Measurements from ENCODE around the gene DCLRE1B. TPM values are rescaled to one million over a fixed set of nuclear protein-coding genes. Genes with fewer than 3 reads are reported as not detected.

DCLRE1B gene
- polyA plus RNA-seq, 1 experiment, result 4.5 TPM

DNA sequence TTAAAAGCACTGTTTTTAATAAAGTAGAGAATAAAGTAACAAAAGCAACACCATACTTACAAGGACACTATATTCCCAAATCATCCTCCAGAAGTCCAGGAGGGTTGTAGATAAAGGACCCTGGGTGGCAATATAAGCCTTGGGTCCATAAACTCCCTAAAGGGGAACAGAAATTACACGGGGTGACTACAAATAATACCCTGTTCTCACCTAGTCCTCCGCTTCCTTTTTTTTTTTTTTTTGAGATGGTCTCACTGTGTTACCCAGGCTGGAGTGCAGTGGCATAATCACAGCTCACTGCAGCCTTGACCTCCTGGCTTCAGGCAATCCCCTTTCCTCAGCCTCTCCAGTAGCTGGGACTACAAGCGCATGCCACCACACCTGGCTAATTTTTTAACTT, 46.7 kb upstream of the DCLRE1B start:
- DNase-seq (ENCODE audit: low read depth), result no peak
- ChIA-PET POLR2A (no interaction called here), CTCF (interaction anchor here (0.6 kb wide), 1 partner anchor 36 kb away, joined by 3 read pairs; no protein-coding TSS in a partner anchor)
- TF ChIP-seq, protein P1, sequence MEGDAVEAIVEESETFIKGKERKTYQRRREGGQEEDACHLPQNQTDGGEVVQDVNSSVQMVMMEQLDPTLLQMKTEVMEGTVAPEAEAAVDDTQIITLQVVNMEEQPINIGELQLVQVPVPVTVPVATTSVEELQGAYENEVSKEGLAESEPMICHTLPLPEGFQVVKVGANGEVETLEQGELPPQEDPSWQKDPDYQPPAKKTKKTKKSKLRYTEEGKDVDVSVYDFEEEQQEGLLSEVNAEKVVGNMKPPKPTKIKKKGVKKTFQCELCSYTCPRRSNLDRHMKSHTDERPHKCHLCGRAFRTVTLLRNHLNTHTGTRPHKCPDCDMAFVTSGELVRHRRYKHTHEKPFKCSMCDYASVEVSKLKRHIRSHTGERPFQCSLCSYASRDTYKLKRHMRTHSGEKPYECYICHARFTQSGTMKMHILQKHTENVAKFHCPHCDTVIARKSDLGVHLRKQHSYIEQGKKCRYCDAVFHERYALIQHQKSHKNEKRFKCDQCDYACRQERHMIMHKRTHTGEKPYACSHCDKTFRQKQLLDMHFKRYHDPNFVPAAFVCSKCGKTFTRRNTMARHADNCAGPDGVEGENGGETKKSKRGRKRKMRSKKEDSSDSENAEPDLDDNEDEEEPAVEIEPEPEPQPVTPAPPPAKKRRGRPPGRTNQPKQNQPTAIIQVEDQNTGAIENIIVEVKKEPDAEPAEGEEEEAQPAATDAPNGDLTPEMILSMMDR (IDR thresholded peaks at IDR 0.05; ENCODE audit: insufficient read depth, low read depth, low read length), result no peak
- no peak overlapping the region for H3K4me3 ChIP-seq (ENCODE audit: low read depth, low read length)
- no peaks in the 10 kb centered on the region for H3K36me3 ChIP-seq (ENCODE audit: control insufficient read depth, insufficient read depth, low read length)
- no peaks in the 10 kb centered on the region for H3K27me3 ChIP-seq (ENCODE audit: control insufficient read depth, insufficient read depth, low read length)

DNA sequence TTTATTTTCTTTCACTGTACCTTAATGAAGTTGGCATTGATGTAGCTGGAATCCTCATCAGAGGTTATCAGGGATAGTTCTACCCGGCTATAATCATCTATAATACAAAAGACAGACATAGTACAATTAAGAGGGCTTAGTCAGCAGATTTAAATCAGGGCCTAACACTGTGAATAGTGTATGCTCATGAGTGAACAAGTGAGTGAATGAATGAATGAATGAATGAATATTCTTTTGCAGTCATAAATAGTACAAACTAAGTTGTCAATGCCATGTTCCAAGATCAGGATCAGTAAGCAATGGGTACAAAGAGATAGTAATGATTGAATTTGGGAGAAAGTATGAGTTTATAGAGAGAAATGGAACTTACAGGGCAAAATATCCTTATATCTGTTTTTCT, 46.1 kb upstream of the DCLRE1B start:
- TF ChIP-seq, protein P1 (IDR thresholded peaks at IDR 0.05; ENCODE audit: insufficient read depth, low read depth, low read length), result no peak
- no peak overlapping the region for H3K4me3 ChIP-seq (ENCODE audit: low read depth, low read length)
- ChIA-PET CTCF (interaction anchor here (1.0 kb wide), 1 partner anchor 119 kb away, joined by 3 read pairs; no protein-coding TSS in a partner anchor), POLR2A (no interaction called here)
- no peaks in the 10 kb centered on the region for H3K36me3 ChIP-seq (ENCODE audit: control insufficient read depth, insufficient read depth, low read length)
- DNase-seq (ENCODE audit: low read depth), result no peak
- no peaks in the 10 kb centered on the region for H3K27me3 ChIP-seq (ENCODE audit: control insufficient read depth, insufficient read depth, low read length)

DNA sequence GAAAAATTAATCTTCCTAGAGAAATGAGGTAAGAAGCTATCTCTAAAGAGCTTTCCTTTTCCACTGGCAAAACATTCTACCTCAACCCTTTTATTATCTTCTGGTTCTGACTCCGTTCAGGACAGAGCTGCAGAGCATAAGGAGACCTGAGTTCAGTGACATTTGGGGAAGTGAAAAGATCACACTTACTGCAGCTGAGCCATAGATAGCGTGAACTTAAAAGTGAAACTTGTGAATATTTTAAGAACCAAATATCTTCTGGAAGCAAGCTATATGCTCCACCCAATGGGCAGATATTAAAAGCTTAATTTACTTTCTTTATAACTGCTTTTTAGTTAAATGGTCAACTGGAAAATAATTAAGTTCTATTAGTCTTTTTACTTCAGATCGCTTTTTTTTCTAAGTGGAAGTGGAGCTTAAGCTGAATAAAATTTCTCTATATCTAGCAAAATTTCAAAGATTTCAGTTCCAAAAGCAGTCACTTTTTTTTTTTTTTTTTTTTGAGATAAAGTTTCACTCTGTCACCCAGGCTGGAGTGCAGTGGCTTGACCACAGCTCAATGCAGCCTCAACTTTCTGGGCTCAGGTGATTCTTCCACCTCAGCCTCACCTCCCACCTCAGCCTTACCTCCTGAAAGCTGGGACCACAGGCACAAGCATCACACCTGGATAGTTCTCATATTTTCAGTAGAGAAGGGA, 45.5 kb upstream of the DCLRE1B start:
- CTCF ChIA-PET, result interaction anchor here (0.6 to 1.8 kb wide), 3 partner anchors 10 to 1352 kb away, joined by 3 to 6 read pairs (median 3); no protein-coding TSS in a partner anchor
- Histone ChIP-seq H3K27me3 (ENCODE audit: control insufficient read depth, insufficient read depth, low read length) (no peaks in the 10 kb centered on the region), H3K4me3 (ENCODE audit: low read depth, low read length) (no peak overlapping the region), H3K36me3 (ENCODE audit: control insufficient read depth, insufficient read depth, low read length) (no peaks in the 10 kb centered on the region)
- POLR2A ChIA-PET, result interaction anchor here (0.6 kb wide), 3 partner anchors 120 to 903 kb away, joined by 3 to 6 read pairs (median 4); partner anchors contain the start of gene OLFML3
- TF ChIP-seq, protein P1 (IDR thresholded peaks at IDR 0.05; ENCODE audit: insufficient read depth, low read depth, low read length), result no peak
- no peak for DNase-seq (ENCODE audit: low read depth)

DNA sequence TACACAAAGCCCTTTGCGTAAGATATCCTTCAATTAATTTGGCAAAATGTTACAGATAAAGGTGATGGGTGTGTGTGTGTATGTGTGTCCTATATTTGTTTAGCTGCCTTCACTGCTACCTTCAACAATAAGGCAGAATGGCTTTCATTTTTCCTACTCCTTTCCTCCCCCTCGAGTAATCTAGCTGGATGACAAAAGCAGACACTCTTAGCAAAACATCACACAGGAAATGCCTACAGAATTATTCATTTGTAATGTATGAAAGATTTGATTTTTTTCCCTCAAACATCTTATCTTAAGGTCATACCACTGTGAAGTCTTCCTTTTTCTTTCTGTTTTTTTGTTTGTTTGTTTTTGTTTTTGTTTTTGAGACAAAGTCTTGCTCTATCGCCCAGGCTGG, 44.2 kb upstream of the DCLRE1B start:
- peak; percentile 30 for DNase-seq (ENCODE audit: low read depth)
- H3K4me3 ChIP-seq (ENCODE audit: low read depth, low read length), result no peak overlapping the region
- ChIA-PET POLR2A (interaction anchor here (0.6 kb wide), 1 partner anchor 57 kb away, joined by 4 read pairs; no protein-coding TSS in a partner anchor), CTCF (interaction anchor here (0.6 to 1.8 kb wide), 3 partner anchors 9 to 20 kb away, joined by 3 to 6 read pairs (median 3); no protein-coding TSS in a partner anchor)
- no peaks in the 10 kb centered on the region for H3K36me3 ChIP-seq (ENCODE audit: control insufficient read depth, insufficient read depth, low read length)
- H3K27me3 ChIP-seq (ENCODE audit: control insufficient read depth, insufficient read depth, low read length), result no peaks in the 10 kb centered on the region
- TF ChIP-seq, protein P1 (IDR thresholded peaks at IDR 0.05; ENCODE audit: insufficient read depth, low read depth, low read length), result no peak

DNA sequence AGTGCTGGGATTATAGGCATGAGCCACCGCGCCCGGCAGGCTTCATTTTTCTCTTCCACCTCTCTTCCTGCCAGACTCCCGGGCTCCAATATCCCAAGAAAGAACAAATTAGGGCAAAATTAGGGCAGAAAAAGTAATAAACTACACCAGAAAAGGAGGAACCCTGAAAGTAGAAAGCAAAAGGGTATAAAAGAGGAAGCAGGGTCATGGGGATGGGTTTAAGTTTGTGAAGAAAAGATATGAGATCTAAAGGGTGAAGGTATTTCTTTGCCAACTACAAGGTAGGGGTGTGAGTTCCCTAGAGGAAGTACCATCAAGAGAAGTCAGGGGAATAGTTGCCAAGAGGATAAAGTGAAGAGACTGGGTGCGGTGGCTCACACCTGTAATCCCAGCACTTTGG, 43.5 kb upstream of the DCLRE1B start:
- TF ChIP-seq, protein P1 (IDR thresholded peaks at IDR 0.05; ENCODE audit: insufficient read depth, low read depth, low read length), result no peak
- POLR2A ChIA-PET, result no interaction called here
- CTCF ChIA-PET, result interaction anchor here (1.8 kb wide), 1 partner anchor 8 kb away, joined by 6 read pairs; no protein-coding TSS in a partner anchor
- DNase-seq (ENCODE audit: low read depth), result no peak
- Histone ChIP-seq H3K36me3 (ENCODE audit: control insufficient read depth, insufficient read depth, low read length) (no peaks in the 10 kb centered on the region), H3K4me3 (ENCODE audit: low read depth, low read length) (no peak overlapping the region), H3K27me3 (ENCODE audit: control insufficient read depth, insufficient read depth, low read length) (no peaks in the 10 kb centered on the region)
